Upper lobe of left lung (tissue), 6 donors: ENCODE measurements around the gene CST7. TPM values are rescaled to one million over a fixed set of nuclear protein-coding genes. Genes with fewer than 3 reads are reported as not detected.

Source experiments
- ATAC-seq, 2 donors: fragments of 200-7000 bp; cut with Tn5 transposase; one replicate each; pipeline ENCODE4 v1.9.1; 2022; ENCODE audit warnings: mild to moderate bottlenecking in 2 of 2, moderate library complexity in 2 of 2; ENCODE audit not compliant: low FRiP score in 2 of 2
- DNase-seq, 2 donors: peaks; one replicate each; pipeline ENCODE4 v3.0.0-alpha.2; 2019 to 2020
- H3K27ac ChIP-seq, 4 donors: fragments of 200-600 bp; sonication (generic); one replicate each; pipeline ENCODE4 v1.5.1; 2016 to 2019
- H3K27me3 ChIP-seq, 4 donors: fragments of 200-600 bp; sonication (generic); one replicate each; pipeline ENCODE4 v1.5.1; 2017 to 2019
- H3K36me3 ChIP-seq, 4 donors: fragments of 200-600 bp; sonication (generic); one replicate each; pipeline ENCODE4 v1.5.1; 2016 to 2019
- H3K4me1 ChIP-seq, 4 donors: fragments of 200-600 bp; sonication (generic); one replicate each; pipeline ENCODE4 v1.5.1; 2018 to 2019
- H3K4me3 ChIP-seq, 4 donors: fragments of 200-600 bp; sonication (generic); one replicate each; pipeline ENCODE4 v1.5.1; 2017 to 2019; ENCODE audit warnings: mild to moderate bottlenecking in 2 of 4, moderate library complexity in 1 of 4
- H3K9me3 ChIP-seq, 4 donors: fragments of 200-600 bp; sonication (generic); one replicate each; pipeline ENCODE4 v1.5.1; 2018 to 2019
- EP300 ChIP-seq, 4 donors: sonication (generic); formaldehyde crosslinking; IDR thresholded peaks; one replicate each; pipeline ENCODE4 v1.5.1; 2017; ENCODE audit warnings: antibody characterized with exemption in 4 of 4, control low read depth in 2 of 4
- POLR2A ChIP-seq, 4 donors: fragments of 450-650 bp; IDR thresholded peaks; one replicate each; pipeline ENCODE4 v1.5.1; 2016 to 2017; ENCODE audit warnings: antibody characterized with exemption in 4 of 4, mild to moderate bottlenecking in 2 of 4
- POLR2AphosphoS5 ChIP-seq, 2 donors: sonication (generic); formaldehyde crosslinking; IDR thresholded peaks; one replicate each; pipeline ENCODE4 v1.5.1; 2017; ENCODE audit warnings: antibody characterized with exemption in 2 of 2
- WGBS, 2 donors: methylation state at CpG; one replicate each; pipeline ENCODE4 v1.1.5; 2017 to 2018; 5-methylcytosine and 5-hydroxymethylcytosine counted together
- small RNA-seq, 4 donors: library from RNA; depleted of rRNA; stranded (forward); fragments of <200 nt; gene quantifications; one replicate each; pipeline ENCODE3, GENCODE V24; 2016
- total RNA-seq, 6 donors: library from RNA; depleted of rRNA in 4 of 6; stranded (reverse); fragments of >200 nt in 4 of 6; gene quantifications; one replicate each; pipeline versions ENCODE4 v1.1.0 to v1.2.1, GENCODE V29; 2016 to 2021
- TF ChIP-seq, protein P1 (sequence below), 6 experiments: fragments of 450-650 bp in 4 of 6; fragments of 200-600 bp in 2 of 6; sonication (generic) in 2 of 6; IDR thresholded peaks; one replicate each; pipeline ENCODE4 v1.5.1; 2016 to 2019; ENCODE audit warnings: antibody characterized with exemption in 6 of 6
- donor health status: DM: no; HTN: no; CAD: no; lungs with moderate emphysema.
- donor health status: DM: no; HTN: yes; CAD: no; lungs with severe emphysema.

CST7 gene
- total RNA-seq, 6 donors from 2014 or later, result 13.7 to 28.3 (median 15.4) TPM; not detected in 1

DNA sequence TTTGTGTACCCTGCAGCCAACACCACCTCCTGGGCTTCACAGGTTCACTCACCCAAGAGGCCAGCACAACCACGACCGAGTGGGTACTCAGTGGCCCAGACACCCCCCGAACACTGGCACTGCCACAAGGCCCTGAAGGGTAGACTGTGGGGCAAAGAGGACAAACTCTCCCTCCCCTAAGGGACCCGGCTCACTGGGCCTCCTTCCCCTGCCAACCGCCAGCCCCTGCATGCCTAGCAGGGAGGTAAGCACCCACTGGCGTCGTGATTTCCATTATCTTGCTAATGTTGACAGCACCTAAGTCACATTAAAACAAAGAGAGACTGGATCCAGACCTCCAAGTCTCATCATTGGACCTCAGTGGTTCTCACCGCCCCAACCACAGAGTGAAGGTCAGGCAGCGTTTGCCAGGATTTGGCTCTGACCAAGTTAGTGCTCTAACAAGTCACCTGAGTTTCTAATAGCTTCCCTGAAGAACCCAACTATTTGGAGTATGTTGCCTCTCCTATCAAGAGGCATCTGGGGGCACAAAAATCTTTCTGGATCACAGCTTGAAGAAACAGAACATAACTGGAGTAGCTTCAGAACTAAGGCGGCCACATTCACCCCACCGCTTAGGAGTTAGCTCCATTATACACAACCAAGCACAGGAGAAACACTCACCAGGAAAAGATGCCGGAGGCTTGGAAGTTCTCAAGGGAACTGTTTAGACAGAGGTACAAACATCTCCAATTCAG, 57.5 kb downstream of the CST7 start:
- H3K4me1 ChIP-seq, result peaks cover 0 to 4% (median 0%) of the 10 kb centered on the region in 4 donors
- no peak for TF ChIP-seq POLR2AphosphoS5 (IDR thresholded peaks at IDR 0.05)
- TF ChIP-seq, protein P1, sequence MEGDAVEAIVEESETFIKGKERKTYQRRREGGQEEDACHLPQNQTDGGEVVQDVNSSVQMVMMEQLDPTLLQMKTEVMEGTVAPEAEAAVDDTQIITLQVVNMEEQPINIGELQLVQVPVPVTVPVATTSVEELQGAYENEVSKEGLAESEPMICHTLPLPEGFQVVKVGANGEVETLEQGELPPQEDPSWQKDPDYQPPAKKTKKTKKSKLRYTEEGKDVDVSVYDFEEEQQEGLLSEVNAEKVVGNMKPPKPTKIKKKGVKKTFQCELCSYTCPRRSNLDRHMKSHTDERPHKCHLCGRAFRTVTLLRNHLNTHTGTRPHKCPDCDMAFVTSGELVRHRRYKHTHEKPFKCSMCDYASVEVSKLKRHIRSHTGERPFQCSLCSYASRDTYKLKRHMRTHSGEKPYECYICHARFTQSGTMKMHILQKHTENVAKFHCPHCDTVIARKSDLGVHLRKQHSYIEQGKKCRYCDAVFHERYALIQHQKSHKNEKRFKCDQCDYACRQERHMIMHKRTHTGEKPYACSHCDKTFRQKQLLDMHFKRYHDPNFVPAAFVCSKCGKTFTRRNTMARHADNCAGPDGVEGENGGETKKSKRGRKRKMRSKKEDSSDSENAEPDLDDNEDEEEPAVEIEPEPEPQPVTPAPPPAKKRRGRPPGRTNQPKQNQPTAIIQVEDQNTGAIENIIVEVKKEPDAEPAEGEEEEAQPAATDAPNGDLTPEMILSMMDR (IDR thresholded peaks at IDR 0.05), result no peak
- no peak for TF ChIP-seq EP300 (IDR thresholded peaks at IDR 0.05)
- no peak for TF ChIP-seq POLR2A (IDR thresholded peaks at IDR 0.05)
- no peak overlapping the region for H3K4me3 ChIP-seq
- H3K9me3 ChIP-seq, result no peaks in the 10 kb centered on the region
- DNase-seq (peak in 1 of 2 donors; percentile 8), ATAC-seq (peak in 1 of 2 donors; percentile 37)
- 85 to 88% methylated on average over 9 to 12 of the region's 12 CpGs for WGBS, 2 donors
- H3K27me3 ChIP-seq, result no peaks in the 10 kb centered on the region
- H3K27ac ChIP-seq, result no peak overlapping the region
- peaks cover 28 to 75% (median 54%) of the 10 kb centered on the region in 4 donors for H3K36me3 ChIP-seq

DNA sequence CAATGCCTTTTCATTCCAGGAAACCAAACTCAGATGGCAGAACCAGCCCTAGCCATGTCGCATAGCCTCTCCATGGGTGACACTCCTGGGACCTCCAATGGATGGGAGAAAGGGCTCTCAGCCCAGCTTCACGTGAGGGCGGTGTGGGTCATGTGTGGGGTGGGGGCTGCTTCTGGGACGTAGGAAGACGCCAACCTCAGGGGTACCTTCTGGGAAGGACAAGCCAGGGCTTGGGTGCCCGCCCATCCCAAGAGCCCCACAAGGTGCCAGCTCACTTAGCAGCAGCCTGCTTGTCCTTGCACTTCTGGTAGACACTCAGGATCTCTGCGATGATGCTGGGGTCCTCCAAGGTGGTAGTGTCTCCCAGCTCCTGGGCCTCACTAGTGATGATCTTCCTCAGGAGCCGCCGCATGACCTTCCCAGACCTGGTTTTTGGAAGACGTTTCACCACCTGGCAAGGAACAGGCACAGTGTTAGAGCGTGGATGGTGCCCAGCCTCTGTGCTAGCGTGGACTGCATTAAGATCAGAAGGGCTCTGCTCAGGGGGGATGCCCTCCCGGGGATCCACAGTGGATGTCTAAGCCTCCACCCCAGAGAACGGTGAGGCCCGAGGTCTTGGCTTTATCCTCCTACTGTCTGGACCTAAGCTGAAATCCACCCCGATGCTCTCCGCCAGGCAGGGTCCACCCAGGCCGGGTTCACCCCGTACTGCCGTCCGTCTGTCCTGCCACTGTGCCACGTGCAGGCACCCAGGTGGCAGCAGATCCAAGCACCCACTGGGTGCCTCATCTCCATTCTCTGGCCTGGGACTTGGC, 58.6 kb downstream of the CST7 start:
- DNase-seq (peak in 1 of 2 donors; percentile 16), ATAC-seq (no peak)
- no peak for TF ChIP-seq EP300 (IDR thresholded peaks at IDR 0.05)
- TF ChIP-seq, protein P1 (IDR thresholded peaks at IDR 0.05), result no peak
- no peak for TF ChIP-seq POLR2AphosphoS5 (IDR thresholded peaks at IDR 0.05)
- no peak for TF ChIP-seq POLR2A (IDR thresholded peaks at IDR 0.05)
- peaks cover 28 to 86% (median 64%) of the 10 kb centered on the region in 4 donors for H3K36me3 ChIP-seq
- WGBS, 2 donors, result 93 to 97% methylated on average over 20 to 22 of the region's 22 CpGs
- H3K9me3 ChIP-seq, result no peaks in the 10 kb centered on the region
- H3K4me3 ChIP-seq, result no peak overlapping the region
- no peaks in the 10 kb centered on the region for H3K27me3 ChIP-seq
- peaks cover 0 to 4% (median 0%) of the 10 kb centered on the region in 4 donors for H3K4me1 ChIP-seq
- no peak overlapping the region for H3K27ac ChIP-seq

DNA sequence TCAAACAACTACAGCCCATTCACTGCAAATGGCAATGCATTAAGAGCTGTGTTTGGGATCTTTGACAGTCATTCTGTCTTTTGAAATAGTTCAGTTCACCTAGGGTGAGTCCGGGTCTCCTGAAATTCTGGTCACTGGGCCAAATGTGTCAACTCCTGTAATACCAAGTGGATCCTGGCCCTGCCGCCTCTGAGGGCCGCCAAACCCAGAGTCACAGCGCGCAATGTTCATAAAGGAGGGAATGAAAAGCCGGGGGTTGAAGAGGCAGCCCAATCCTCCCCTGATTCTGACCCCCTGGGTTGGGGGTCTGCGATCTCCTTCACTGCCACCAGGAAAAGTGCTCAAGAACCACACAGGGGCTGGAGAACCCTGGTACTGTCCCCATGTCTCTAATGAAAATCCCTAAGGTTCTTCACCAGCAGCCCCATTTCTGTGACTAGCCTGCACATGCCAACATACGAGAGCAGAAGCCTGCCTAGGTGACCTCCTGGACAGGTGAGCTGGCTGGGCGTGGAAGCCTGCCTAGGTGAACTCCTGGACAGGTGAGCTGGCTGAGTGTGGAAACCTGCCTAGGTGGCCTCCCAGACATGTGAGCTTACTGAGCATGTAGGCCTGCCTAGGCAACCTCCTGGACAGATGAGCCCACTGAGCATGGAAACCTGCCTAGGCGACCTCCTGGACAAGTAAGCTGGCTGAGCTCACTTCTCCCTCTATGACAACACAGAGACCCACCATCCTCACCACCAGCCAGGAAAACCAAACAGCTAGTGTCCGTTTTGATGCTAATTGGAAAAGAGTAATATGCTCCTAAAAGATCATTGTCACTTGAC, 59.5 kb downstream of the CST7 start:
- Histone ChIP-seq H3K4me3 (no peak overlapping the region), H3K27me3 (no peaks in the 10 kb centered on the region), H3K36me3 (peaks cover 33 to 94% (median 73%) of the 10 kb centered on the region in 4 donors), H3K4me1 (peaks cover 0 to 4% (median 0%) of the 10 kb centered on the region in 4 donors), H3K27ac (no peak overlapping the region), H3K9me3 (no peaks in the 10 kb centered on the region)
- peak in 1 of 2 donors; percentile 17 for DNase-seq
- no peak for ATAC-seq
- 96% methylated on average over 8 to 11 of the region's 11 CpGs for WGBS, 2 donors
- TF ChIP-seq POLR2AphosphoS5 (IDR thresholded peaks at IDR 0.05), result no peak
- no peak for TF ChIP-seq EP300 (IDR thresholded peaks at IDR 0.05)
- no peak for TF ChIP-seq POLR2A (IDR thresholded peaks at IDR 0.05)
- TF ChIP-seq, protein P1 (IDR thresholded peaks at IDR 0.05), result no peak

Small RNA genes lying within 50 kb of the gene (small RNA-seq; reads per million reads assigned to genes)
- 0 reads per million in 4 donors for gene RNU6-1257P

Other genes with a start within 250 kb of the CST7 start
- 10 to 100 TPM; 31.4 to 80.1 (median 55.5) TPM for gene APMAP, start 43.5 kb downstream of the CST7 start, total RNA-seq
- gene ACSS1, start 108.9 kb downstream of the CST7 start, total RNA-seq, result 100 to 1,000 TPM in 1 of 6 donors, 10 to 100 TPM in 5; 39.7 to 122 (median 58.1) TPM
- not detected for gene VSX1, start 132.9 kb downstream of the CST7 start, total RNA-seq
- 100 to 1,000 TPM in 2 of 6 donors, 10 to 100 TPM in 4; 53.7 to 170 (median 81.7) TPM for gene ENTPD6, start 246.4 kb downstream of the CST7 start, total RNA-seq